Liver (tissue), 9 donors: Measurements from ENCODE around the gene TCHHL1. TPM values are rescaled to one million over a fixed set of nuclear protein-coding genes. Genes with fewer than 3 reads are reported as not detected.

Source experiments
- DNase-seq: peaks from one replicate; pipeline ENCODE4 v3.0.0-alpha.2; 2017; ENCODE audit warnings: low spot score
- H3K27ac ChIP-seq, 2 donors: one replicate each; pipeline ENCODE4 v1.7.0; 2013; ENCODE audit warnings: inconsistent platforms in 2 of 2, low read length in 2 of 2, control low read depth in 1 of 2, low read depth in 1 of 2, mild to moderate bottlenecking in 1 of 2
- H3K27me3 ChIP-seq, 4 donors: one replicate each; pipeline versions ENCODE4 v1.6.1 to v1.7.0; 2013; ENCODE audit warnings: low read length in 3 of 4, inconsistent platforms in 1 of 4, mild to moderate bottlenecking in 1 of 4, moderate library complexity in 1 of 4; ENCODE audit not compliant: control insufficient read depth in 4 of 4, insufficient read depth in 4 of 4
- H3K36me3 ChIP-seq, 4 donors: one replicate each; pipeline versions ENCODE4 v1.6.1 to v1.7.0; 2013; ENCODE audit warnings: low read length in 3 of 4, mild to moderate bottlenecking in 3 of 4, low read depth in 1 of 4, moderate library complexity in 1 of 4; ENCODE audit not compliant: control insufficient read depth in 4 of 4, insufficient read depth in 3 of 4
- H3K4me1 ChIP-seq, 4 donors: one replicate each; pipeline versions ENCODE4 v1.6.1 to v1.7.0; 2013; ENCODE audit warnings: low read length in 3 of 4, mild to moderate bottlenecking in 3 of 4, moderate library complexity in 1 of 4; ENCODE audit not compliant: control insufficient read depth in 4 of 4, insufficient read depth in 4 of 4
- H3K4me3 ChIP-seq, 3 donors: one replicate each; pipeline versions ENCODE4 v1.6.1 to v1.7.0; 2013; ENCODE audit warnings: low read length in 3 of 3, control low read depth in 1 of 3, low read depth in 1 of 3, mild to moderate bottlenecking in 1 of 3
- H3K9ac ChIP-seq, 2 donors: one replicate each; pipeline ENCODE4 v1.7.0; 2013; ENCODE audit warnings: low read length in 2 of 2, mild to moderate bottlenecking in 2 of 2, moderate library complexity in 2 of 2, control low read depth in 1 of 2, low read depth in 1 of 2
- H3K9me3 ChIP-seq, 4 donors: one replicate each; pipeline versions ENCODE4 v1.6.1 to v1.7.0; 2013; ENCODE audit warnings: low read length in 3 of 4; ENCODE audit not compliant: control insufficient read depth in 4 of 4
- ATF3 ChIP-seq: IDR thresholded peaks from 2 replicates; pipeline ENCODE4 v1.6.1; 2016; ENCODE audit warnings: antibody characterized with exemption
- CTCF ChIP-seq: fragments of 150-350 bp; IDR thresholded peaks from 2 replicates; pipeline ENCODE4 v1.5.1; 2017; ENCODE audit warnings: improper control_type of control experiment, low read depth, low read length; ENCODE audit not compliant: missing input control
- EGR1 ChIP-seq, 2 donors: IDR thresholded peaks; 2 replicates each; pipeline ENCODE4 v1.6.1; 2016 to 2018; ENCODE audit warnings: antibody characterized with exemption in 2 of 2, low read depth in 2 of 2
- FOXA1 ChIP-seq: IDR thresholded peaks from 2 replicates; pipeline ENCODE4 v1.6.1; 2016; ENCODE audit warnings: antibody characterized with exemption
- FOXA2 ChIP-seq: IDR thresholded peaks from 2 replicates; pipeline ENCODE4 v1.6.1; 2016; ENCODE audit warnings: antibody characterized with exemption
- GABPA ChIP-seq, 2 donors: IDR thresholded peaks in 1 of 2; conservative IDR thresholded peaks in 1 of 2; 2 replicates each; pipeline ENCODE4 v1.6.1; 2016; ENCODE audit warnings: antibody characterized with exemption in 2 of 2, mild to moderate bottlenecking in 1 of 2, moderate library complexity in 1 of 2
- HNF4A ChIP-seq, 2 donors: conservative IDR thresholded peaks; 2 replicates each; pipeline ENCODE4 v1.6.1; 2016; ENCODE audit warnings: antibody characterized with exemption in 2 of 2, mild to moderate bottlenecking in 2 of 2
- HNF4G ChIP-seq: IDR thresholded peaks from 2 replicates; pipeline ENCODE4 v1.6.1; 2016; ENCODE audit warnings: antibody characterized with exemption
- JUND ChIP-seq, 2 donors: IDR thresholded peaks; 2 replicates each; pipeline ENCODE4 v1.6.1; 2016; ENCODE audit warnings: antibody characterized with exemption in 2 of 2
- RAD21 ChIP-seq, 2 donors: IDR thresholded peaks; 2 replicates each; pipeline ENCODE4 v1.6.1; 2016; ENCODE audit warnings: antibody characterized with exemption in 2 of 2, mild to moderate bottlenecking in 2 of 2
- REST ChIP-seq: IDR thresholded peaks from 2 replicates; pipeline ENCODE4 v1.6.1; 2016; ENCODE audit warnings: antibody characterized with exemption, mild to moderate bottlenecking
- RXRA ChIP-seq, 2 donors: IDR thresholded peaks; 2 replicates each; pipeline ENCODE4 v1.6.1; 2017 to 2018; ENCODE audit warnings: antibody characterized with exemption in 2 of 2, mild to moderate bottlenecking in 1 of 2
- SP1 ChIP-seq: IDR thresholded peaks from 2 replicates; pipeline ENCODE4 v1.6.1; 2018; ENCODE audit warnings: antibody characterized with exemption, mild to moderate bottlenecking
- TAF1 ChIP-seq: conservative IDR thresholded peaks from 2 replicates; pipeline ENCODE4 v1.6.1; 2016; ENCODE audit warnings: antibody characterized with exemption, mild to moderate bottlenecking
- YY1 ChIP-seq: IDR thresholded peaks from 2 replicates; pipeline ENCODE4 v1.6.1; 2016; ENCODE audit warnings: antibody characterized with exemption, mild to moderate bottlenecking
- ZBTB33 ChIP-seq: IDR thresholded peaks from 2 replicates; pipeline ENCODE4 v1.6.1; 2016; ENCODE audit warnings: antibody characterized with exemption
- WGBS: extraction: QIAGEN DNeasy Blood & Tissue Kit; methylation state at CpG from one replicate; pipeline ENCODE4 v1.1.7; 2013; 5-methylcytosine and 5-hydroxymethylcytosine counted together
- polyA plus RNA-seq, 2 donors: library from polyadenylated mRNA; stranded (reverse) in 1 of 2; unstranded in 1 of 2; fragments of 200-250 nt in 1 of 2; fragments of >200 nt in 1 of 2; fragmentation: Nextera tagmentation in 1 of 2; extraction: Ambion mirVana in 1 of 2; gene quantifications; one replicate each; pipeline versions ENCODE4 v1.2.1 to v1.2.3, GENCODE V29; 2013 to 2015
- total RNA-seq, 2 donors: library from RNA; depleted of rRNA; stranded (reverse); fragments of >200 nt; gene quantifications; one replicate each; pipeline ENCODE4 v1.2.3, GENCODE V29; 2014
- TF ChIP-seq, protein P1 (sequence below): IDR thresholded peaks from 2 replicates; pipeline ENCODE4 v1.6.1; 2016; ENCODE audit warnings: antibody characterized with exemption
- donor health status: healthy.
- donor health status: healthy.
- donor health status: healthy.
- donor health status: healthy.
- donor health status: healthy.

Gene TCHHL1
- total and polyA plus RNA-seq, 4 donors: not detected

- DNase-seq: no peak
- no peak overlapping the region for H3K4me3 ChIP-seq
- no peak overlapping the region for H3K27ac ChIP-seq
- no peaks in the 10 kb centered on the region for H3K36me3 ChIP-seq
- no peak overlapping the region for H3K9ac ChIP-seq
- H3K9me3 ChIP-seq: no peaks in the 10 kb centered on the region
- 73% methylated on average over 6 of the region's 6 CpGs for WGBS
- no peaks in the 10 kb centered on the region for H3K4me1 ChIP-seq
- no peak for TF ChIP-seq FOXA1
- no peak for TF ChIP-seq JUND (IDR thresholded peaks at IDR 0.05)
- no peak for TF ChIP-seq SP1
- TF ChIP-seq, protein P1, sequence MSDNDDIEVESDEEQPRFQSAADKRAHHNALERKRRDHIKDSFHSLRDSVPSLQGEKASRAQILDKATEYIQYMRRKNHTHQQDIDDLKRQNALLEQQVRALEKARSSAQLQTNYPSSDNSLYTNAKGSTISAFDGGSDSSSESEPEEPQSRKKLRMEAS: no peak
- no peak for TF ChIP-seq YY1
- no peak for TF ChIP-seq RXRA (IDR thresholded peaks at IDR 0.05)
- peaks cover 0 to 4% (median 0%) of the 10 kb centered on the region in 4 donors for H3K27me3 ChIP-seq
Observed at GRCh38 chr1:152125834-152126443, 37.1 kb upstream of the TCHHL1 start.

DNA sequence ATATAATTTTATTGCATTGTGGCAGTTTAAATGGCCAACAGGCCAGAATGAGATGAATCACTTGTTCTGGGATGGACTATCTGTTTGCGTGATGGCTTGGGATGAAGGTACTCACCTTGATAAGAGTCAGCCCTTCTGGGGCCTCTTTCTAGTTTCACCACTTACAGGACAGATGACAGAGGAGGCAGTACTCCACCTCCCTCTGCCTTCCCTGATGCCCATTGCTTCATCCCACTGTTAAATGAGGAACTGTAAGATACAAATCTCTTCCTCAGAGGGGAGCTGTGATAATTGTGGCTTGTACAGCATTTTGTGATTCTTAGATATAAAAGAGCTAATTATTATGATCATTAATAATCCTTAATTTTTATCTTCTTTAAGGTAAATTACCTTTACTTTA lies 30.1 kb upstream of the TCHHL1 start:
- TF ChIP-seq HNF4G: no peak
- no peak for TF ChIP-seq ATF3
- TF ChIP-seq ZBTB33: no peak
- no peak for TF ChIP-seq CTCF
- no peak for TF ChIP-seq FOXA2
- no peak for TF ChIP-seq GABPA (IDR thresholded peaks at IDR 0.05 in 1 of 2, conservative IDR thresholded peaks at IDR 0.05 in 1 of 2)
- peaks cover 0 to 19% (median 2%) of the 10 kb centered on the region in 4 donors for H3K27me3 ChIP-seq
- H3K4me3 ChIP-seq: no peak overlapping the region
- H3K9ac ChIP-seq: no peak overlapping the region
- H3K9me3 ChIP-seq: no peaks in the 10 kb centered on the region
- no peak overlapping the region for H3K27ac ChIP-seq
- no peaks in the 10 kb centered on the region for H3K4me1 ChIP-seq
- 91% methylated on average over 1 of the region's 1 CpG for WGBS
- no peaks in the 10 kb centered on the region for H3K36me3 ChIP-seq
- no peak for DNase-seq

DNA sequence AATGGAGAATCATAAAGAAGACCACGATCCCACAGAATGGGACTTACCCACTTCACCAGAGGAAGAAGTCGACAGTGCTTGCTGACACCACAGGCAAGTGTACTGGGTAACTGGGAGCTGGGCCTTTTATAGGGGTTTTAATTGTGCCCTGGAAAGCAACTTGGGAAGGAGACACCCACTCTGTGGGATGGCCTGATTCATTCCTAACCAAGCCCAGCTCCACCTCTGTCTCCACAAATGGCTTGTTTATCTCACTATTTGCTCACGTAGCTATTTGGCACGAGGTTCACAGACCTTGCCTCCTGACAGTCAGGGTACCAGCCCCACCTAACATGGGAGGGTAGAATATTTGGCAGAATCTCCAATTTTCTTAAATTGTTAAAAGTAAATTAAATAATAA lies 26.5 kb upstream of the TCHHL1 start, which contains the start of gene TCHH:
TCHH (minus strand) TSS at position 101 of the 400 bp plus-strand sequence. CDS start 1,364 bp downstream, outside the sequence.
- H3K27ac ChIP-seq: no peak within 1 kb of the TSS
- 54% methylated on average over 4 of the region's 4 CpGs for WGBS
- no peak within 1 kb of the TSS for H3K4me3 ChIP-seq
- TF ChIP-seq TAF1 (no peak), RXRA (IDR thresholded peaks at IDR 0.05) (no peak), REST (no peak), HNF4A (conservative IDR thresholded peaks at IDR 0.05) (no peak), GABPA (IDR thresholded peaks at IDR 0.05 in 1 of 2, conservative IDR thresholded peaks at IDR 0.05 in 1 of 2) (no peak), RAD21 (IDR thresholded peaks at IDR 0.05) (no peak), FOXA1 (no peak), JUND (IDR thresholded peaks at IDR 0.05) (no peak), ZBTB33 (no peak), YY1 (no peak), EGR1 (IDR thresholded peaks at IDR 0.05; ENCODE audit: low read depth in 2 of 2) (no peak)
- DNase-seq: no peak
- no peaks in the 10 kb centered on the region for H3K9me3 ChIP-seq
- no peak within 1 kb of the TSS for H3K9ac ChIP-seq
- H3K27me3 ChIP-seq: peaks cover 0 to 25% (median 6%) of the 10 kb centered on the region in 4 donors
- H3K36me3 ChIP-seq: no peaks in the 10 kb centered on the region
- peaks cover 0 to 23% (median 14%) of the 10 kb centered on the region in 4 donors for H3K4me1 ChIP-seq
